ENCODE measurements around the gene ITPR1. TPM values are rescaled to one million over a fixed set of nuclear protein-coding genes. Genes with fewer than 3 reads are reported as not detected.

ITPR1 gene
- total and polyA plus RNA-seq, 2 experiments from 2014 or later: 6.8 to 21.0 TPM

- TF ChIP-seq, protein P1, sequence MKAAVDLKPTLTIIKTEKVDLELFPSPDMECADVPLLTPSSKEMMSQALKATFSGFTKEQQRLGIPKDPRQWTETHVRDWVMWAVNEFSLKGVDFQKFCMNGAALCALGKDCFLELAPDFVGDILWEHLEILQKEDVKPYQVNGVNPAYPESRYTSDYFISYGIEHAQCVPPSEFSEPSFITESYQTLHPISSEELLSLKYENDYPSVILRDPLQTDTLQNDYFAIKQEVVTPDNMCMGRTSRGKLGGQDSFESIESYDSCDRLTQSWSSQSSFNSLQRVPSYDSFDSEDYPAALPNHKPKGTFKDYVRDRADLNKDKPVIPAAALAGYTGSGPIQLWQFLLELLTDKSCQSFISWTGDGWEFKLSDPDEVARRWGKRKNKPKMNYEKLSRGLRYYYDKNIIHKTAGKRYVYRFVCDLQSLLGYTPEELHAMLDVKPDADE (IDR thresholded peaks at IDR 0.05): no peak
- no peak for TF ChIP-seq POLR2AphosphoS5 (IDR thresholded peaks at IDR 0.05; ENCODE audit: low read depth)
- no peak for TF ChIP-seq ZNF114 (CRISPR knock-in tag; IDR thresholded peaks at IDR 0.05)
- no peak for TF ChIP-seq CREB1 (CRISPR knock-in tag; IDR thresholded peaks at IDR 0.05; ENCODE audit: low read depth)
- TF ChIP-seq EZH2phosphoT487 (IDR thresholded peaks at IDR 0.05; ENCODE audit: unreplicated experiment): no peak
- TF ChIP-seq EZH2 (IDR thresholded peaks at IDR 0.05; ENCODE audit: low read depth, unreplicated experiment): no peak
- TF ChIP-seq JUNB (IDR thresholded peaks at IDR 0.05; ENCODE audit: unreplicated experiment): no peak
- TF ChIP-seq NANOG (IDR thresholded peaks at IDR 0.05; ENCODE audit: borderline replicate concordance): no peak
- TF ChIP-seq CTCF (conservative IDR thresholded peaks at IDR 0.05; ENCODE audit: low read depth in 2 of 2): no peak
These were observed 152.3 kb downstream of the ITPR1 start (continued) for GRCh38 chr3:4645468-4645867.

DNA sequence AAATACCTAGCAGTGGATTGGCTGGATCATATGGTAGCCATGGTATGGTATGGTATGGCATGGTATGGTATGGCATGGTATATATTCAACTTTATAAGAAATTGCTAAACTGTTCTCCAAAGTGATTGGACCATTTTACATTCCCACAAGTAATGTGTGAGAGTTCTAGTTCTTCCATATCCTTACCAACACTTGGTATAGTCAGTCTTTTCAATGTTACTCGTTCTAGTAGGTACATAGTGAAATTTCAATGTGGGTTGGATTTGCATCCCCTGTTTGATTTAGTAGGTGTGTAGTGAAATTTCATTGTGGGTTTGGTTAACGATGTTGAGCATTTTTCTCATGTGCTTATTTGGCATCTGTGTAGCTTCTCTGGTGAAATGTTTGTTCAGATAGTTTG lies 154.3 kb downstream of the ITPR1 start:
- Histone ChIP-seq H2AFZ (no peak overlapping the region), H3K36me3 (ENCODE audit: insufficient read depth) (peaks cover 5% of the 10 kb centered on the region; the same call in 1 of the 2 replicates), H3K79me2 (replicated peaks; ENCODE audit: insufficient read depth) (no peaks in the 10 kb centered on the region), H3K4me3 (no peak overlapping the region), H3K27me3 (ENCODE audit: insufficient read depth) (no peaks in the 10 kb centered on the region), H3F3A (replicated peaks; ENCODE audit: low read depth) (no peaks in the 10 kb centered on the region), H4K20me1 (replicated peaks; ENCODE audit: insufficient read depth) (no peaks in the 10 kb centered on the region), H3K4me2 (no peak overlapping the region), H3K27ac (ENCODE audit: low read depth) (no peak overlapping the region), H3K9me2 (ENCODE audit: insufficient read depth) (no peaks in the 10 kb centered on the region), H3K4me1 (ENCODE audit: insufficient read depth) (no peaks in the 10 kb centered on the region)
- no peak for DNase-seq (ENCODE audit: low spot score)
- Mint-ChIP-seq H3K4me3 (no peak overlapping the region), H3K4me1 (no peaks in the 10 kb centered on the region), H3K27ac (no peak overlapping the region), H3K9me3 (no peaks in the 10 kb centered on the region), H3K36me3 (ENCODE audit: low read depth) (no peaks in the 10 kb centered on the region), H3K27me3 (ENCODE audit: insufficient read depth, low read depth, poor library complexity) (peaks cover 1% of the 10 kb centered on the region)
- ATAC-seq: no peak
- TF ChIP-seq ZNF114 (CRISPR knock-in tag; IDR thresholded peaks at IDR 0.05) (no peak), JUNB (IDR thresholded peaks at IDR 0.05; ENCODE audit: unreplicated experiment) (no peak), CTCF (conservative IDR thresholded peaks at IDR 0.05; ENCODE audit: low read depth in 2 of 2) (no peak), NANOG (IDR thresholded peaks at IDR 0.05; ENCODE audit: borderline replicate concordance) (no peak)
- TF ChIP-seq, protein P2, sequence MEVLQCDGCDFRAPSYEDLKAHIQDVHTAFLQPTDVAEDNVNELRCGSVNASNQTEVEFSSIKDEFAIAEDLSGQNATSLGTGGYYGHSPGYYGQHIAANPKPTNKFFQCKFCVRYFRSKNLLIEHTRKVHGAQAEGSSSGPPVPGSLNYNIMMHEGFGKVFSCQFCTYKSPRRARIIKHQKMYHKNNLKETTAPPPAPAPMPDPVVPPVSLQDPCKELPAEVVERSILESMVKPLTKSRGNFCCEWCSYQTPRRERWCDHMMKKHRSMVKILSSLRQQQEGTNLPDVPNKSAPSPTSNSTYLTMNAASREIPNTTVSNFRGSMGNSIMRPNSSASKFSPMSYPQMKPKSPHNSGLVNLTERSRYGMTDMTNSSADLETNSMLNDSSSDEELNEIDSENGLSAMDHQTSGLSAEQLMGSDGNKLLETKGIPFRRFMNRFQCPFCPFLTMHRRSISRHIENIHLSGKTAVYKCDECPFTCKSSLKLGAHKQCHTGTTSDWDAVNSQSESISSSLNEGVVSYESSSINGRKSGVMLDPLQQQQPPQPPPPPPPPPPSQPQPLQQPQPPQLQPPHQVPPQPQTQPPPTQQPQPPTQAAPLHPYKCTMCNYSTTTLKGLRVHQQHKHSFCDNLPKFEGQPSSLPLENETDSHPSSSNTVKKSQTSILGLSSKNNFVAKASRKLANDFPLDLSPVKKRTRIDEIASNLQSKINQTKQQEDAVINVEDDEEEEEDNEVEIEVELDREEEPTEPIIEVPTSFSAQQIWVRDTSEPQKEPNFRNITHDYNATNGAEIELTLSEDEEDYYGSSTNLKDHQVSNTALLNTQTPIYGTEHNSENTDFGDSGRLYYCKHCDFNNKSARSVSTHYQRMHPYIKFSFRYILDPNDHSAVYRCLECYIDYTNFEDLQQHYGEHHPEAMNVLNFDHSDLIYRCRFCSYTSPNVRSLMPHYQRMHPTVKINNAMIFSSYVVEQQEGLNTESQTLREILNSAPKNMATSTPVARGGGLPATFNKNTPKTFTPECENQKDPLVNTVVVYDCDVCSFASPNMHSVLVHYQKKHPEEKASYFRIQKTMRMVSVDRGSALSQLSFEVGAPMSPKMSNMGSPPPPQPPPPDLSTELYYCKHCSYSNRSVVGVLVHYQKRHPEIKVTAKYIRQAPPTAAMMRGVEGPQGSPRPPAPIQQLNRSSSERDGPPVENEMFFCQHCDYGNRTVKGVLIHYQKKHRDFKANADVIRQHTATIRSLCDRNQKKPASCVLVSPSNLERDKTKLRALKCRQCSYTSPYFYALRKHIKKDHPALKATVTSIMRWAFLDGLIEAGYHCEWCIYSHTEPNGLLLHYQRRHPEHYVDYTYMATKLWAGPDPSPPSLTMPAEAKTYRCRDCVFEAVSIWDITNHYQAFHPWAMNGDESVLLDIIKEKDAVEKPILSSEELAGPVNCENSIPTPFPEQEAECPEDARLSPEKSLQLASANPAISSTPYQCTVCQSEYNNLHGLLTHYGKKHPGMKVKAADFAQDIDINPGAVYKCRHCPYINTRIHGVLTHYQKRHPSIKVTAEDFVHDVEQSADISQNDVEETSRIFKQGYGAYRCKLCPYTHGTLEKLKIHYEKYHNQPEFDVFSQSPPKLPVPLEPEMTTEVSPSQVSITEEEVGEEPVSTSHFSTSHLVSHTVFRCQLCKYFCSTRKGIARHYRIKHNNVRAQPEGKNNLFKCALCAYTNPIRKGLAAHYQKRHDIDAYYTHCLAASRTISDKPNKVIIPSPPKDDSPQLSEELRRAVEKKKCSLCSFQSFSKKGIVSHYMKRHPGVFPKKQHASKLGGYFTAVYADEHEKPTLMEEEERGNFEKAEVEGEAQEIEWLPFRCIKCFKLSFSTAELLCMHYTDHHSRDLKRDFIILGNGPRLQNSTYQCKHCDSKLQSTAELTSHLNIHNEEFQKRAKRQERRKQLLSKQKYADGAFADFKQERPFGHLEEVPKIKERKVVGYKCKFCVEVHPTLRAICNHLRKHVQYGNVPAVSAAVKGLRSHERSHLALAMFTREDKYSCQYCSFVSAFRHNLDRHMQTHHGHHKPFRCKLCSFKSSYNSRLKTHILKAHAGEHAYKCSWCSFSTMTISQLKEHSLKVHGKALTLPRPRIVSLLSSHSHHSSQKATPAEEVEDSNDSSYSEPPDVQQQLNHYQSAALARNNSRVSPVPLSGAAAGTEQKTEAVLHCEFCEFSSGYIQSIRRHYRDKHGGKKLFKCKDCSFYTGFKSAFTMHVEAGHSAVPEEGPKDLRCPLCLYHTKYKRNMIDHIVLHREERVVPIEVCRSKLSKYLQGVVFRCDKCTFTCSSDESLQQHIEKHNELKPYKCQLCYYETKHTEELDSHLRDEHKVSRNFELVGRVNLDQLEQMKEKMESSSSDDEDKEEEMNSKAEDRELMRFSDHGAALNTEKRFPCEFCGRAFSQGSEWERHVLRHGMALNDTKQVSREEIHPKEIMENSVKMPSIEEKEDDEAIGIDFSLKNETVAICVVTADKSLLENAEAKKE (CRISPR knock-in tag; IDR thresholded peaks at IDR 0.05): no peak

All from GM23338 (cell line).